Measurements from ENCODE around the gene CLIP3.

DNA sequence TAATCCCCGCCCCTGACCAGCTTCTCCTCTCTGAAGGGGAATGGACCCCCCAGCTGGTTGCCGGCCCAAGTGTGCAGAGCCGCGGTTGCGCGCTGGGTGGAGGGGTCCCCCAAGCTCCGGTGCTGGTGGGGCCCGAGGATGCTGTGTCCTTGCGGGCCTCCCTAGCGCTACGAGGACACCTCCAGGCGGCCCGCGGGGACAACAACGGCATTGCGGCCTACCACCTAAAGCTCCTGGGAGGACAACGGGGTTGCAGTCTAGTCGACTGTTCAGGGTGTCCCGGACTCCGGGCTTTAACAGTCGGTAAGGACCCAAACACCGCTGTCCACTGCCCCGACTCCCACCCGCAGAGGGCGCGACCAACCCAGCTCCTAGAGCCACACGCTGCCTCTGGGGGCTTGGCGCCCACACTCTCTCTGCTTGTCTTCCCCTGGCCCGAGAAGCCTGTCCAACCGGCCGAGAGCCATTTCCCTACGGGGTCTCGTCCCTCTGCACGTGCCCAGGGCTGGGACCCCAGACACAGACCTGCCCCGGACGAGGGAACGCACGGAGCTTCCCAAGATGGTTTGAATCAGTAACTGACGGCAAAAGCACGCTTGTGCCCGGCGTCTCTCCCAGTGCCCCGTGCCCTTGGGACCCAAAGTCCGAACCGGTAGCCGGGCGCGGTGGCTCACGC, 38.6 kb downstream of the CLIP3 start:
- TF ChIP-seq, protein P1, sequence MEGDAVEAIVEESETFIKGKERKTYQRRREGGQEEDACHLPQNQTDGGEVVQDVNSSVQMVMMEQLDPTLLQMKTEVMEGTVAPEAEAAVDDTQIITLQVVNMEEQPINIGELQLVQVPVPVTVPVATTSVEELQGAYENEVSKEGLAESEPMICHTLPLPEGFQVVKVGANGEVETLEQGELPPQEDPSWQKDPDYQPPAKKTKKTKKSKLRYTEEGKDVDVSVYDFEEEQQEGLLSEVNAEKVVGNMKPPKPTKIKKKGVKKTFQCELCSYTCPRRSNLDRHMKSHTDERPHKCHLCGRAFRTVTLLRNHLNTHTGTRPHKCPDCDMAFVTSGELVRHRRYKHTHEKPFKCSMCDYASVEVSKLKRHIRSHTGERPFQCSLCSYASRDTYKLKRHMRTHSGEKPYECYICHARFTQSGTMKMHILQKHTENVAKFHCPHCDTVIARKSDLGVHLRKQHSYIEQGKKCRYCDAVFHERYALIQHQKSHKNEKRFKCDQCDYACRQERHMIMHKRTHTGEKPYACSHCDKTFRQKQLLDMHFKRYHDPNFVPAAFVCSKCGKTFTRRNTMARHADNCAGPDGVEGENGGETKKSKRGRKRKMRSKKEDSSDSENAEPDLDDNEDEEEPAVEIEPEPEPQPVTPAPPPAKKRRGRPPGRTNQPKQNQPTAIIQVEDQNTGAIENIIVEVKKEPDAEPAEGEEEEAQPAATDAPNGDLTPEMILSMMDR (conservative IDR thresholded peaks at IDR 0.05), result no peak
- TF ChIP-seq EZH2 (IDR thresholded peaks at IDR 0.05; ENCODE audit: low read depth), result no peak
